ENCODE results near the gene SHOC2.

Gene SHOC2

DNA sequence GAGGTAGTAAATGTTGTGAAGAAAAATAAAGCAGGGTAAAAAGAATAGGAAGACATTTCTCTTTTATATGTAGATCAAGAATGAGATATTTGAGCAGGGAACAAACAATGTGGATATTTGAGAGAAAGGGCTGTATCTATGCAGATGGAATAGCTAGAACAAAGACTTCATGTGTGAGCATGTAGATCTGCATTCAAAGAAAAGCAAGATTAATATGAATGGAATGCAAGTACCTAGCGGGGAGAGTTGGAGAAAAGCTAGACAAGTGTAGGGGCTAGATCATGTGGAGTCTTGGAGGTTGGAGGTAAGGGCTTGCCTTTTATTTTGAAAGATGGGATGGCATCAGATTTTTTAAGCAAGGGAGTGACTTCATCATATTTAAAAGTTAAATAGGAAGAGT, 27.1 kb downstream of the SHOC2 start:
- DNase-seq (ENCODE audit: low read depth in 3 of 3), result no peak

DNA sequence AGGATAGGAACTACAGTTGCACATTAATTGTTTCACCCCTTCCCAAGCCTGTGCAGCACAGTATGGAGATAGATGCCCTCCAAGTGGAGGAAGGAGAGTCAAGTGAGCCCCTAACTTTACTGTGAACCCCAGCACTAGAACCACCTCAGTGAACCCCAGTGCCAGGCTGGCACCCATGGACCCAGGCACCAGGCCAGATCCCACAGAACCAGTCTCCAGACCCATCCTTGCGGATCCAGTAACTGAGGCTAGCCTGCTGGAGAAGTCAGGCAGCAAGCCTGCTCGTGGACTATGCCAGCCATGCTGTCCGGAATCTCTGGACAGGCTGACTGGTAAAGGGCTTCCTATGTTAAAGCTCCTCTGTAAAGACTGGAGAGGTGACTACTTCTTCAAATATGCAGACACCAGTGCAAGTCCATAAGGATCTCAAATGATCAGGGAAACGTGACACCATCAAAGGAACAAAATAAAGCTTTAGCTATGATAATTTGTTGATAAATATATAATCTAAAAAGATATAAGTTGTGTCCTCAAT, 27.7 kb downstream of the SHOC2 start:
- no peak for DNase-seq (ENCODE audit: low read depth in 3 of 3)

DNA sequence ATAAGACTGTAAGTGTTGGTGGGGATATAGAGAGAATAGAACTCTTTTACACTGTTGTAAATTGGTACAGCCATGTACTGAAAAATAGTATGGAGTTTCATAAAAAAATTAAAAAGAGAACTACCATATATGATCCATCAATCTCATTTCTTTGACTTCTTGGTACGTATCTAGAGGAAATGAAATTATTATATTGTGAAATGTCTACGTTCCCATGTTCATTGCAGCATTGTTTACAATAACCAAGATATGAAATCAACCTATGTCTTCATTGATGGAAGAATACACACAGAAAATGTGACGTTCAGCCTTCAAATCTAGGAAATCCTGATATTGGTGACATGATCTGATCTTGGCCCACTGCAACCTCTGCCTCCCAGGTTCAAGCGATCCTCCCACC, 32.0 kb downstream of the SHOC2 start:
- DNase-seq (ENCODE audit: low read depth in 3 of 3), result no peak

DNA sequence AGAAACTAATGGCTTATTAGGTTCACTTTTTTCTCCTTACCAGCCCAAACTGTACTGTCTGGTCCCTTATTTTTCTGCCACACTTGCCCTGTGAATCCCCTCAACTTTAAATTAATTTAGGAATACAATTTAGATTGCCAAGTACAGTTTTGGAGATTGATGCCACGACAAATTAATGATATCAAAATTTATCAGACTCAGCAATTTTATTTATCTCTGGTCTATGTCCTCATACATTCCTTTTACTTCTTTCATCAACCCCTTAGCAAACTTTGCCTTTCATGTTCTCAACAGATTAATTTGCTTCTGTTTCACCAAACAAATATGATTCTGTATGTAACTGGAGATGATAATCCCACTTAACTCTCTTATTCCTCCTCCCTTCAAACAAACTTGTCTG, 38.2 kb downstream of the SHOC2 start:
- no peak for DNase-seq (ENCODE audit: low read depth in 3 of 3)

DNA sequence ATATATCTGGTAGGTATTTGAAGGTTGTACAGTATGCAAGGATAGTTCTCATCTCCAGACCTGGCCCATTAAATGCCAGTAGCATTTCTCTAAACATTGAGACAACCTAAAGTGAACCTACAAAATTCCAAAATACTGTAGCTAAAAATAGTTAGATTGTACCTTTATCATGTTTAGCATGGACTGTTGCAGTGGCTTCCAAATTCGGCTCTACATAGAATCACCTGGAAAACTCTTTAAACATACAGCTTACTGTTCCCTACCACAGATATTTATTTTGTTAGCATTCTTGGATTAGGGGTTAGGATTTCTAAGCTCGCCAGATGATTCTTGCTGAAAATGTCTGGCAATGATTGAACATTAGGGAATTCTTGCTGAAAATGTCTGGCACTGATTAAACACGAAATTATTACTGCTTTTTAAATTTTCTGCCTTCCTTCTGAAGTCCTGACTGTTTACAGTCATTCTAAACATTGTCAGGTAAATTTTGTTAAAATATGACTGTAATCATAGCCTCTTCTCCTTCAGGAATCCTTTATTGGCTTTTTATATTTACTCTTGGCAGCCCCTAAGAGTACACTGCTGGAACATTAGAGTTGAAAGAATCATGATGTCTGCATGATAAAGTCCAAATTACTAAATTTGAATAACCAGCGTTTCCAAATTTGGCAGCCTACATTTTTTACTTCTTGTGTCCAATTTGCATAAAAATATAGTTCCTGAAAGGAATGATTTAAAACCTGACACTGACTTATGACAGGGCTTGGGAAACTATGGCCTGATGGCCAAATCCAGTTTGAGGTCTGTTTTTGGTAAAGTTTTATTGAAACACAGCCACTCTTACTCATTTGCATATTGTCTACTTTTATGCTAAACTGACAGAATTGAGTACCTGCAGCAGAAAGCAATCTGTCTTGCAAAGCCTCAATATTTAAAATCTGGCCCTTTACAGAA, 40.3 kb downstream of the SHOC2 start:
- DNase-seq (ENCODE audit: low read depth in 3 of 3), result no peak

DNA sequence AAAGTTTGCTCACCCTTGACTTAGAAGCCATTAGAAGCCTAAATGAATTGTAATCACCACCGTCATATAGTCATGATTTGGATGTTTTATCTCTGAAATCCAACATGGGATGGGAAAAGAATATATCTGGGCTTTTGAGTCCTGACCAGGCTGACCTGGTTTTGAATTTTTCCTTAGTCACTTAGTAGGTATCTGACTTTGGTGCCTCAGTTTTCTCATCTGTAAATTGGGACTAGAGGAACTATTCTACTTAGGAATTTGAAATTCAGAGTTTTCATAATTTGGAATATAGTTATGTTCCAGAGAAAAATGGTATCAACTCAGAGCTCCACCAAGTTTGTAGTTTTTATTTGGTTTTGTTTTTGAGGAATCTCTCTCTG, 40.9 kb downstream of the SHOC2 start:
- no peak for DNase-seq (ENCODE audit: low read depth in 3 of 3)

DNA sequence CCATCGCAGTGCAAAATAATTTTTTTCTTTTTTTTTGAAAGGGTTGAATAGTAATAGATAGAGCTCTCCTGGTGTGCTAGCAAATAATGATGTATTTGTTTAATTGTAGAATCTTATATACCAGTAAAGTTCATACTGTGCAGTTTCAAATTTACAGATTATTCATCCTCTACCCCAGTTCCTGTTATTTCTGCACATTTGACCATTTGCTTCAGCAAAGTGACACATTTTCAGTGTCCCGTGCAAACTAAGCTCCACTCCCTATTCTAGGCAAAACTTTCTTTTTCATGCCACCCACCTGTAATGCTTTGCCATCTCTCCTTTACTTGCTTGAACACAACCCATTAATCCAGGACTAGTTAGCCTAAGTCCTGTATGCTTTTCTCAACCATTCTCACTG, 43.0 kb downstream of the SHOC2 start:
- DNase-seq (ENCODE audit: low read depth in 3 of 3), result no peak

DNA sequence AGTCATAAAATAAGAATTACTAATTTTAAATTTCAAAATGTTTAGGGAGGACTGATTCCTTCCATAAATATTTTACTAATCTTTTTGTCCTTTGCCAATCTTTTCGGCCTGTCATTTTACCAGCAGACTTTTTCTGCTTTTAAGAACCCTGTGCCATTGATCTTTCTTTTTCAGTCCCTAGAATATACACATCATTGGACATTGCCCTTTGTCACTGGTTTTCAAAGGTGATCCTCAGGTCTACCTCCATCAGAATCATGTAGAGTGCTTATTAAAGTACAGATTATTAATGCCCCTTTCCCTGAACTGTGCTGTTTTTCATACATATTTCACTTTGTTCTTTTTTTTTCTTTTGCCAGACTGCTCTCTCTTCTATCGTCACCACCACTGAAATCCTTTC, 43.8 kb downstream of the SHOC2 start:
- no peak for DNase-seq (ENCODE audit: low read depth in 3 of 3)

DNA sequence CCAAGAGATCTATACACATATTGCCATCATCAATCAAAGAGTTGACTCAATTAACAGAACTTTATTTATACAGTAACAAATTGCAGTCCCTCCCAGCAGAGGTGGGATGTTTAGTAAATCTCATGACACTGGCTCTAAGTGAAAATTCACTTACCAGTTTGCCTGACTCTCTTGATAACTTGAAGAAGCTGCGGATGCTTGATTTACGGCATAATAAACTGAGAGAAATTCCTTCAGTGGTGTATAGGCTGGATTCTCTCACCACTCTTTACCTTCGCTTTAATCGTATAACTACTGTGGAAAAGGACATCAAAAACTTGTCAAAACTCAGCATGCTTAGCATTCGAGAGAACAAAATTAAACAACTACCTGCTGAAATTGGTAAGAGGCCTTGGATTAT, 45.3 kb downstream of the SHOC2 start:
- DNase-seq (ENCODE audit: low read depth in 3 of 3), result no peak

DNA sequence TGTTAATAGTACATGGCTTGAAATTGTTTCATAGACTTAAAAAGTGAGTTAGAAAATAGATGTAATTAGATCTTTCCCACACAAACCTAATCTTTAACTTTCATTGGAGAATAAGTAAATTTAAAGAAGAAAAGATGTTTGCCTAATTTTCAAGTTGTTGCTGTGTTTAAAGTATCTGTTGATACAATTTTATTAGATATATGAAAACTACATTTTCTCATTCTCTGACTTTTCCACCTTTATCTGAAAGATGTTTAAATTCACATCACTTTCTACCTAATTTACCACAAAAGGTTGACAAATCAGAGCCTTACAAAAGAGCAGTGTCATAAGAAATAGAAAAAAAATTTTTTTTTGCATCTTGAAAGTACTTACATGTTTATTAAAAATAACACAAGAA, 45.8 kb downstream of the SHOC2 start:
- no peak for DNase-seq (ENCODE audit: low read depth in 3 of 3)

DNA sequence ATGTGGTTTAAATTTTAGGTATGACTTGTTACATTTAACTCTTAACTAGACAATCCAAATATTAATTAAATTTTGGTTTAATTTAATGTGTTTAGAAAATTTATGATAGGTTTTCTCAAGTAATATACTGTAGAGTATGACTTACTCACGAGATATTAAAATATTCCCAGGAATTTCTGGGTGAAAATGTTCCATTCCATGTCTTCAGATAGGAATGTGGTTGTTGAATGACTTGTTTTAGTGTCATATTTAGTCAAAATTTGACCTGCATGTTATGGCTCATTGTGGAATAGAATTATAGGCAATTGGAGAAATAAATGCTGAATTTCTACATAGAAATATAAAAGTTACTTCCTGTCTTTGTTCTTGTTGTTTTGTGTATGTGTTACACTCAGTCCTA, 46.7 kb downstream of the SHOC2 start:
- no peak for DNase-seq (ENCODE audit: low read depth in 3 of 3)

DNA sequence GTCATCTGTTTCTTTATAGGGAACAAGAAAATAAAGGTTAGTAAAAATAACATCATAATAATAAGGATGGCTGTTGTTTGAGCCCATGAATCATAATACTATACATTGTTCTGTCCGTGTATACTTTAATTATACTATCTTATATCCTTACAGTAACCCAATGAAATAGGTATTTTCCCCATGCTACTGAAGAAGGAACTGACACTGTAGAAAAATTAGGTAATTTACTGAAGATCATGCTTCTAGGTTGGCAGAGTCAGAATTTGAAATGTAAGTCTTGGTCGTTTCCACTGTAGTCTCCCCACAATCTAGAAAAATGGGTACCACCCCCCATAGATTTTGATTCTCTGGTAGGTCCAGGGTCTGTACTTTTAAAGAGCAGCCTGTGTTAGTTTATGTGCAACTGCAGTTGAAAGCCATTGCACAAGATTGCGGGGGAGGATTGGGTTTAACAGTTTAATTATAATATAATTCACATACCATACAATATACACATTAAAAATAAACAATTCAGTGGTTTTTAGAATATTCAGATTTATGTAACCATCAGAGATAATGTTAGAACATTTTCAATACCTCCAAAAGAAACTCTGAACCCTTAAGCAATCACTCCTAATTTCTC, 47.7 kb downstream of the SHOC2 start:
- DNase-seq (ENCODE audit: low read depth in 3 of 3), result no peak

DNA sequence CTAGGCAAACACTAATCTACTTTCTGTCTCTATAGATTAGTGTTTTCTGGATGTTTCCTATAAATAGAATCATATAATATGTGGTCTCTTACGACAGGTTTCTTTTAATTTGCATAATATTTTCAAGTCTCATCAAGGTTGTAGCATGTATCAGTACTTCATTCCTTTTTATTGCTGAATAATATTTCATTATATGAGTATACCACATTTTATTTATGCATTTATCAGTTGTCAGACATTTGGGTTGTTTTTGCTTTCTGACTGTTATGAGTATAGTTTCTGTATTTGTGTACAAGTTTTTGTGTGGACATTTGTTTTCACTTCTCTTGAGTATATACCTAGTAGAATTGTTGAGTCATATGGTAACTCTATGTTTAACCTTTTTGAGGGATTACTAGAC, 48.2 kb downstream of the SHOC2 start:
- no peak for DNase-seq (ENCODE audit: low read depth in 3 of 3)

DNA sequence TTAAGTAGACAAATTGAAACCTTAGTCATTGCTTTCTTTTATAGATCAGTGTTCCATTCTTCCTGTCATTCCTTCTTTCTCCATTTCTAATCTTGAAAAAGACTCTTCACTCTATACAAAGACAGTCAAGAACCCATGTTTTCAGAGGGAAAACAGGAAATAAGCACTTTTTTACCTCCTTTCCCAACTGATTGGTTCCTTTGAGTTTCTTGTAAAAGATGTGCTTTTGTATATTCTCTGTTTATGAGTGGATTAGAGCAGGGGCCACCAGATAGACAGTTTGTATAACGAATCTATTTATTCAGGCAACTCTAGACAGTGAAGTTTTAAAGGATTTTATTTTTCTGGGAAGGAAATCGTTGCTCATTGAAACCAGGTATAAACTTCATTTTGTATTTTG, 49.8 kb downstream of the SHOC2 start:
- DNase-seq (ENCODE audit: low read depth in 3 of 3), result no peak

DNA sequence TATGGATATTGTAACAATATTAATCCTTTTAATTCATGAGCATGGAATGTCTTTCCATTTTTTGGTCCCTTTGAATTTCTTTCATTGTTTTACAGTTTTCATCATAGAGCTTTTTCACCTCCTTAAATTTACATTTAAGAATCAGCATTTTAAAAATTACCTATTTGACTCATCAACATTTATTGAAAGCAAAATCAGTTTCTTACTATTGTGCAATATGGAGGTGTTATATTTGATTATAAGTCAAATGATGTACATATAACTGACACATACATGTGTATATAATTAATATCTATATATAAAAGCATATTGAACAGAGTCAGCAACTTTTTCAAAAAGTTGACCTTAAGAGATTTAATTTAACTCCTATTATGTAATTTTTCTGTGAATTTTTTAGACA, 52.2 kb downstream of the SHOC2 start:
- DNase-seq (ENCODE audit: low read depth in 3 of 3), result no peak

DNA sequence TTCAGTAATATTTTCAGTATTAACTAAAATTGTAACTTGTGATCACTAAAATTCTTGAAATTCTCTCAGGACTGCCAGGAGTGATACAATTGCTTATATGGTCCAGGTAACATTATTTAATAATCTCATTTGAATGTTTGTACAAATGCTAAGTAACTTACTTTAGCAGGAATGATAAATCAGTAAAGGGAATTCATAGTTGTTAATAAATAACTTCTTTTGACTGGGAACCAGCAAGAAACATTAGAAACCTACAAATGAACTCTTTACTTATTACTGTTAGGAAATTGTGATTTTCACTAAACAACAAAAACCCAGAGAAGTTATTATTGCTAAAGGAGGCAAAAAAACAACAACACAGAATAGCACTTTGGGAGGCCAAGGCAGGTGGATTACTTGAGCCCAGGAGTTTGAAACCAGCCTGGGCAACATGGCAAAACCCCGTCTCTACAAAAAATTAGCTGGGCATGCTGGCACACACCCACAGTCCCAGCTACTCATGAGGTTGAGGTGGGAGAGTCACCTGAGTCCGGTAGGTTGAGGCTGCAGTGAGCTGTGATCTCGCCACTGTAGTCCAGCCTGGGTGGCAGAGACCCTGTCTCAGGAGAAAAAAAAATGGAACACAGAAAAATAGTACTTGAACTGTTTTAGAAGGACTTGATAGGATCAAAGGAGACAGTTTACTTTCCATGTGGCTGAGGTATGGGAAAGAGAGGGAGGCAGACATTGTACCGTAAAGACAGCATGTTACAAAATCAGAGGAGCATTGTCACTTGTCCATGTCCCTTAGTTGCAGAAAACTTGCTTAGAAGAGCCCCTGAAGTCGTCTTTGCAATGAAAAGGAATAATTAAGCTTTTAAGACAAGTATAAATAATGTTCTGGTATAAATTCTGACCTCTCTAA, 53.1 kb downstream of the SHOC2 start:
- no peak for DNase-seq (ENCODE audit: low read depth in 3 of 3)

DNA sequence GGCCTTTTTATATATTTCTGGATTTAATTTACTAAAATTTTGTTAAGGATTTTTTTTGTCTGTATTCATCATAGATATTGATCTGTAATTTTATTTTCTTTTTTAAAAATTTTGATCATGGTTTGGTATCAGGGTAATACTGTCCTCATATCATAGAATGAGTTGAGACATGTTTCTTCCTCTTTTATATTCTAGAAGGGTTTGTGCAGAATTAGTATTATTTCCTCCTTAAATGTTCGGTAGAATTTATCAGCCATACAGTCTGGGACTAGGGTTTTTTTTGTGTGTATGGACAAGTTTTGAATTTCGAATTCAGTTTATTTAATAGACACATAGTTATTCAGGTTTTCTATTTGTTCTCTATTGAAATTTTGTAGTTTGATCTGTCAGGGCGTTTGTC, 54.0 kb downstream of the SHOC2 start:
- DNase-seq (ENCODE audit: low read depth in 3 of 3), result no peak

DNA sequence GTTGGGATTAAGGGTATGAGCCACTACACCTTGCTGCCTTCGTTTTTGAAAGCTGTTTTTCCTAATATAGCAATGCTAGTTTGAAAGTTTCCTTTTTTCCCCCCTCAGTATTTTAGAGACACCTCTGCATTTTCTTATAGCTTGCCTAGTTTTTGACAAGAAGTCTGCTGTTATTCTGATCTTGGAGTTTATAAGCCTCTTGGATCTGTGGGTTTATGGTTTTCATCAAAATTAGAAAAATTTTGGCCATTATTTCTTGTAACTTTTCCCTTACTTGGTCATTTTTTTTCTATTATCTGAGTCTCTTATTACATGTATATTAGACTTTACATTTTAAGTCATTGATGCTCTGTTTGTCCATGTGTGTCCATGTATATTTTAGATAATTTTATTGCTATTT, 57.2 kb downstream of the SHOC2 start:
- DNase-seq (ENCODE audit: low read depth in 3 of 3), result no peak

DNA sequence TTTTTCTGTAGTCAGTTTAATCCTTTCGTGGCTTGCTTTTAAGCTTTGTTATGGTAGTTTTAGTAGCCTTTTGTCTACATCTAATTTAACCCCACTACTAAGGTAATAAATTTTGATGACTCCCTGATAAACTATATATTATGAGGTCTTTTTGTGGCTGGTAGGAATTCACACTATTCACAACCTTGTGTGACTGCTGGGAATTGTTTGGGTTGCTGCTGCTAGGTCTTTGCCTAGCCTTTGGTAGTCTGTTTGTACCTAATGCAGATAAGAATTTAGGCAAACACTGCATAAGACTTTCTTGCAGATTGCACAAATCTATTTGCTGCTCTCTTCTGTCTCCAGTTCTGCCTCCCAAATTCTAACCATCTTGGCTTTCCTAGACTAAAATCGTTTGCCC, 58.3 kb downstream of the SHOC2 start:
- DNase-seq (ENCODE audit: low read depth in 3 of 3), result no peak

DNA sequence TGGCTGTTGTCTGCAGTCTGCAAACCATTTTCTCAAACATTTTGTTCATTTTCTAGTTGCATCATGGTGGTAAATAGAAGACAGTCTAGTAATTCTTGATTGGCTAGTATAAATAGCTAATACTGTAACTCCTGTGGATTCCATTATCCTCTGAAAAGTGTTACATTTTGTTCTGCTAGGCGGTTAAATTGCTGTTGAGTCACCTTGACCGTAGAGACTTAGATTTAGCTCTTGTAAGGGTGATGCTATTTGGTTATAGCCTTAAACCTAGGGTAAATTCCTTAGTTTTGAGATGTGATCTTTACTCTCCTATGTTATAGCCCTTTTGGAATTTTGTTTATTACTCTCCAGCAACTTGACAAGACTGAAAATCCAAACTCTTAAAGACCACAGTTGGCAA, 58.8 kb downstream of the SHOC2 start:
- no peak for DNase-seq (ENCODE audit: low read depth in 3 of 3)

DNA sequence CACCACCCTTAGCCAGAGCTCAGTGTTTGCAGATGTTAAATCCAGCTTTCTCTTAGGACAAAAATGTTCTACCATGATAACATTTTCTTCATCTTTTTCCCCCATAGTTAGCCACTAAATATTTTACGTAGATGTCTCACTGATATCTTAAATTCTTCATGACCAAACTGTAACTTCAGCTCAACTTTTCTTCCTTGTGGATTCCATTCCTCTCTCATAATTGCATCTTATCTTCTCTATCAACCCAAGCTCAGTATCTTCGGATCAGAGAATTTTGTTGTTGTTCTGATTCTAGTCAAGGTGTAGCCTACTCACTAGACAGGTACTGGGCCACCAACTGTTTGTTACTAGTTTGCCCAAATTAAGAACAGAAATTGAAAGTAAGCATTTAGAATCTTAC, 60.2 kb downstream of the SHOC2 start:
- no peak for DNase-seq (ENCODE audit: low read depth in 3 of 3)

DNA sequence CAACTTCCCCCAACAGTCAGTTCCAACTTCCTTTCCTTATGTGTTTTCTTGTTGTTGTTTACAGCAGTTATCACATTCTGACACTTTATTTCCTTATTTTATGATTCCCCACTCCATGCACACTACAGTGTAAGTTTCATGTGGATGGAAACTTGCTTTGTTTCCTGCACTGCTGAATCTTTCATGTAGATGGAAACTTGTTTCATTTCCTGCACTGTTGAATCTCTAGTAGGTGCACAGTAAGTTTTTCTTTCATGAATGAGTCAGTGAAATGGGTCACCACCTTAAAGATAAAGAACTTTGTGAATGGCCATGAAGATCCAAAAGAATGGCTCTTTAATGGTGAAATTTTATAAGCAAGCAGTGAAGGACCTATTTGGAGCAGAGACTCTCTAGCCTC, 61.4 kb downstream of the SHOC2 start:
- no peak for DNase-seq (ENCODE audit: low read depth in 3 of 3)

All from stimulated activated CD4-positive, alpha-beta T cell treated with anti-CD3 and anti-CD28 coated beads, TNF-alpha, amount 100 ng/mL, for 4 hours (primary cell).